Ascending aorta (tissue), 2 donors: ENCODE data around the gene SDHA. TPM values are rescaled to one million over a fixed set of nuclear protein-coding genes. Genes with fewer than 3 reads are reported as not detected.
A peak's percentile ranks its signal among the peaks of the same experiment; 100 is the strongest.
"Not testable (repeated sequence)": the region's sequence is repeated elsewhere in the genome, so short reads cannot be mapped to it uniquely, and the experiment has no call there.

Experiments
- DNase-seq, 2 donors: peaks; one replicate each; pipeline ENCODE4 v3.0.0-alpha.2; 2019; ENCODE audit warnings: low spot score in 2 of 2
- H3K27ac ChIP-seq, 2 donors: fragments of 200-600 bp; sonication (generic); one replicate each; pipeline ENCODE4 v1.5.1; 2016 to 2017; ENCODE audit warnings: mild to moderate bottlenecking in 1 of 2
- H3K27me3 ChIP-seq: fragments of 200-600 bp; sonication (generic); one replicate; pipeline ENCODE4 v1.5.1; 2017
- H3K36me3 ChIP-seq, 2 donors: fragments of 200-600 bp; sonication (generic); one replicate each; pipeline ENCODE4 v1.5.1; 2016
- H3K4me1 ChIP-seq, 2 donors: fragments of 200-600 bp; sonication (generic); one replicate each; pipeline ENCODE4 v1.5.1; 2016 to 2017; ENCODE audit warnings: mild to moderate bottlenecking in 1 of 2
- H3K4me3 ChIP-seq, 2 donors: fragments of 200-600 bp; sonication (generic); one replicate each; pipeline ENCODE4 v1.5.1; 2016 to 2017; ENCODE audit warnings: mild to moderate bottlenecking in 1 of 2
- H3K9me3 ChIP-seq, 2 donors: fragments of 200-600 bp; sonication (generic); one replicate each; pipeline ENCODE4 v1.5.1; 2016
- CTCF ChIP-seq, 3 experiments: fragments of 200-600 bp in 2 of 3; fragments of 450-650 bp in 1 of 3; sonication (generic) in 2 of 3; IDR thresholded peaks; one replicate each; pipeline ENCODE4 v1.5.1; 2016 to 2019; ENCODE audit warnings: antibody characterized with exemption in 3 of 3, mild to moderate bottlenecking in 1 of 3, moderate library complexity in 1 of 3
- intact Hi-C: fragments of 100-400 bp; cut with DNase I; formaldehyde crosslinking; loops from one replicate; pipeline ENCODE4 v1.15.1; 2023
- total RNA-seq: library from RNA; depleted of rRNA; stranded (reverse); fragments of >200 nt; gene quantifications from one replicate; pipeline ENCODE4 v1.1.0, GENCODE V29; 2016

Gene SDHA
- total RNA-seq, 1 donor from 2014 or later: 41.1 TPM

DNA sequence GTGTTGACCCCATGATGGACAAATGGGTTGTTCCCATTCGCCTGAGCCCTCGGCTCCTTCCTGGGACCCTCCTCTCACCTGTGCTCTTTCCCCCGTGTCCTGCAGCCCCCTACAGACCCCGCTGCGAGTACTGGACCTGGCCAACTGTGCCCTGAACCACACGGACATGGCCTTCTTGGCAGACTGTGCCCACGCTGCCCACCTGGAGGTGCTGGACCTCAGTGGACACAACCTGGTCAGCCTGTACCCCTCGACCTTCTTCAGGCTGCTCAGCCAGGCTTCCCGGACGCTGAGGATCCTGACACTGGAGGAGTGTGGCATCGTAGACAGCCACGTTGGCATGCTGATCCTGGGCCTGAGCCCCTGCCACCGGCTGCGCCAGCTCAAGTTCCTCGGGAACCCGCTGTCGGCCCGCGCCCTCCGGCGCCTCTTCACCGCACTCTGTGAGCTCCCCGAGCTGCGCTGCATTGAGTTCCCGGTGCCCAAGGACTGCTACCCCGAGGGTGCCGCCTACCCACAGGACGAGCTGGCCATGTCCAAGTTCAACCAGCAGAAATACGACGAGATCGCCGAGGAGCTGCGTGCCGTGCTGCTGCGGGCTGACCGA is 23.4 kb upstream of the SDHA start:
- DNase-seq: no peak
- no peak overlapping the region for H3K27ac ChIP-seq

GRCh38 chr5:195401-196160 is 22.5 kb upstream of the SDHA start:
- H3K9me3 ChIP-seq: no peaks in the 10 kb centered on the region
- peaks cover 0 to 5% of the 10 kb centered on the region in 2 donors for H3K36me3 ChIP-seq
- no peak overlapping the region for H3K4me3 ChIP-seq
- no peak for TF ChIP-seq CTCF (IDR thresholded peaks at IDR 0.05)
- DNase-seq: no peak
- H3K4me1 ChIP-seq: peaks cover 0 to 4% of the 10 kb centered on the region in 2 donors
- intact Hi-C loops: no loop called here
- H3K27me3 ChIP-seq: no peaks in the 10 kb centered on the region
- no peak overlapping the region for H3K27ac ChIP-seq

More for the DNA sequence above, 23.4 kb upstream of the SDHA start:
- intact Hi-C loops: no loop called here
- Histone ChIP-seq H3K4me1 (peaks cover 0 to 6% of the 10 kb centered on the region in 2 donors), H3K9me3 (no peaks in the 10 kb centered on the region), H3K36me3 (peaks cover 0 to 5% of the 10 kb centered on the region in 2 donors), H3K27me3 (no peaks in the 10 kb centered on the region), H3K4me3 (no peak overlapping the region)
- no peak for TF ChIP-seq CTCF (IDR thresholded peaks at IDR 0.05)

DNA sequence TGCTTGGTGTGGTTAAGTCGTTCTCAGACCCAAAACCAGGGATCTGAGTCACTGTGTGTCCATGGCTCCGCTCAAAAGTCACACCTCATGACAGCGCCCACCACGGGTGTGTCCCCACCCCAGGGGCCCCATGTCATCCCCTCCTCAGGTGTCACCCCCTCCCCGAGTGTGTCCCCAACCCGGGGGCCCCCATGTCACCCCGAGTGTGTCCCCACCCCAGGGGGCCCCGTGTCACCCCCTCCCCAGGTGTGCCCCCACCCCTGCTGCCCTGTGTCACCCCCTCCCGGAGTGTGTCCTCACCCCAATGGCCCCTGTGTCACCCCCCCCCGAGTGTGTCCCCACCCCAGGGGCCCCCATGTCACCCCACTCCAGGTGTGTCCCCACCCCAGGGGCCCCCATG is 21.8 kb upstream of the SDHA start:
- Histone ChIP-seq H3K36me3 (peaks cover 0 to 5% of the 10 kb centered on the region in 2 donors), H3K4me1 (no peaks in the 10 kb centered on the region), H3K9me3 (no peaks in the 10 kb centered on the region), H3K27ac (peak overlapping the region in 1 of 2 donors; percentile 32), H3K27me3 (no peaks in the 10 kb centered on the region), H3K4me3 (no peak overlapping the region)
- TF ChIP-seq CTCF (IDR thresholded peaks at IDR 0.05): no peak
- intact Hi-C loops: no loop called here
- no peak for DNase-seq

GRCh38 chr5:197031-197430 is 21.1 kb upstream of the SDHA start:
- H3K4me1 ChIP-seq, H3K27me3 ChIP-seq, H3K36me3 ChIP-seq, DNase-seq, H3K4me3 ChIP-seq, H3K27ac ChIP-seq, intact Hi-C loops, H3K9me3 ChIP-seq: not testable (repeated sequence)

- no peak overlapping the region for H3K27ac ChIP-seq
- peaks cover 0 to 8% of the 10 kb centered on the region in 2 donors for H3K36me3 ChIP-seq
- no peak for DNase-seq
Observed at GRCh38 chr5:197892-198489, 20.1 kb upstream of the SDHA start.

More at GRCh38 chr5:197892-198489, 20.1 kb upstream of the SDHA start:
- no peak for TF ChIP-seq CTCF (IDR thresholded peaks at IDR 0.05)
- Histone ChIP-seq H3K4me3 (no peak overlapping the region), H3K9me3 (no peaks in the 10 kb centered on the region), H3K27me3 (no peaks in the 10 kb centered on the region), H3K4me1 (no peaks in the 10 kb centered on the region)
- intact Hi-C loops: no loop called here
